Measurements from ENCODE around the gene OR2T29.
"Not testable (repeated sequence)": the region's sequence is repeated elsewhere in the genome, so short reads cannot be mapped to it uniquely, and the experiment has no call there.

OR2T29 gene

GRCh38 chr1:248562672-248563071, at the start of gene OR2T29:
Gene OR2T29 (minus strand): TSS chr1:248562772. CDS start chr1:248559491, 3,281 bp downstream.
- TF ChIP-seq REST (IDR thresholded peaks at IDR 0.05; ENCODE audit: low read depth); CEBPB (IDR thresholded peaks at IDR 0.05); MAX (IDR thresholded peaks at IDR 0.05): not testable (repeated sequence)

- TF ChIP-seq EP300 (IDR thresholded peaks at IDR 0.05; ENCODE audit: borderline replicate concordance) (no peak), TAF1 (IDR thresholded peaks at IDR 0.05; ENCODE audit: low read depth) (no peak), ZBTB7A (IDR thresholded peaks at IDR 0.05; ENCODE audit: low read depth) (no peak), EGR1 (IDR thresholded peaks at IDR 0.05) (no peak), FOXM1 (IDR thresholded peaks at IDR 0.05; ENCODE audit: borderline replicate concordance, low read depth) (no peak), NFIC (IDR thresholded peaks at IDR 0.05) (no peak), CEBPB (IDR thresholded peaks at IDR 0.05) (no peak), MAX (IDR thresholded peaks at IDR 0.05) (no peak), YY1 (IDR thresholded peaks at IDR 0.05; ENCODE audit: low read depth) (no peak), RAD21 (IDR thresholded peaks at IDR 0.05; ENCODE audit: low read depth) (no peak), TEAD4 (IDR thresholded peaks at IDR 0.05) (no peak), CREB1 (IDR thresholded peaks at IDR 0.05; ENCODE audit: low read depth) (no peak), TCF12 (IDR thresholded peaks at IDR 0.05; ENCODE audit: low read depth) (no peak), REST (IDR thresholded peaks at IDR 0.05; ENCODE audit: low read depth) (no peak)
Observed at GRCh38 chr1:248611883-248612414, 49.4 kb upstream of the OR2T29 start.

- no peak for TF ChIP-seq EP300 (IDR thresholded peaks at IDR 0.05; ENCODE audit: borderline replicate concordance)
- TF ChIP-seq NFIC (IDR thresholded peaks at IDR 0.05) = no peak
- TF ChIP-seq RAD21 (IDR thresholded peaks at IDR 0.05; ENCODE audit: low read depth) = no peak
- TF ChIP-seq MAX (IDR thresholded peaks at IDR 0.05) = no peak
- no peak for TF ChIP-seq TAF1 (IDR thresholded peaks at IDR 0.05; ENCODE audit: low read depth)
- TF ChIP-seq FOXM1 (IDR thresholded peaks at IDR 0.05; ENCODE audit: borderline replicate concordance, low read depth) = no peak
- TF ChIP-seq EGR1 (IDR thresholded peaks at IDR 0.05) = no peak
Observed at GRCh38 chr1:248610301-248610700, 47.7 kb upstream of the OR2T29 start.

GRCh38 chr1:248599396-248599795, 36.8 kb upstream of the OR2T29 start:
- no peak for TF ChIP-seq YY1 (IDR thresholded peaks at IDR 0.05; ENCODE audit: low read depth)
- TF ChIP-seq NFIC (IDR thresholded peaks at IDR 0.05) = no peak
- TF ChIP-seq FOXM1 (IDR thresholded peaks at IDR 0.05; ENCODE audit: borderline replicate concordance, low read depth) = no peak
- no peak for TF ChIP-seq MAX (IDR thresholded peaks at IDR 0.05)
- no peak for TF ChIP-seq EP300 (IDR thresholded peaks at IDR 0.05; ENCODE audit: borderline replicate concordance)
- TF ChIP-seq CEBPB (IDR thresholded peaks at IDR 0.05) = no peak
- no peak for TF ChIP-seq CREB1 (IDR thresholded peaks at IDR 0.05; ENCODE audit: low read depth)
- no peak for TF ChIP-seq USF1 (IDR thresholded peaks at IDR 0.05)
- no peak for TF ChIP-seq ZBTB7A (IDR thresholded peaks at IDR 0.05; ENCODE audit: low read depth)

GRCh38 chr1:248597589-248597988, 35.0 kb upstream of the OR2T29 start, which contains the start of gene OR2T10:
Gene OR2T10 (minus strand): TSS chr1:248597700. CDS start chr1:248593768, 3,932 bp downstream.
- TF ChIP-seq REST (IDR thresholded peaks at IDR 0.05; ENCODE audit: low read depth) = no peak
- TF ChIP-seq TAF1 (IDR thresholded peaks at IDR 0.05; ENCODE audit: low read depth) = no peak
- TF ChIP-seq EGR1 (IDR thresholded peaks at IDR 0.05) = no peak
